Measurements from ENCODE around the gene TLE7.
A peak's percentile ranks its signal among the peaks of the same experiment; 100 is the strongest.

Gene TLE7

DNA sequence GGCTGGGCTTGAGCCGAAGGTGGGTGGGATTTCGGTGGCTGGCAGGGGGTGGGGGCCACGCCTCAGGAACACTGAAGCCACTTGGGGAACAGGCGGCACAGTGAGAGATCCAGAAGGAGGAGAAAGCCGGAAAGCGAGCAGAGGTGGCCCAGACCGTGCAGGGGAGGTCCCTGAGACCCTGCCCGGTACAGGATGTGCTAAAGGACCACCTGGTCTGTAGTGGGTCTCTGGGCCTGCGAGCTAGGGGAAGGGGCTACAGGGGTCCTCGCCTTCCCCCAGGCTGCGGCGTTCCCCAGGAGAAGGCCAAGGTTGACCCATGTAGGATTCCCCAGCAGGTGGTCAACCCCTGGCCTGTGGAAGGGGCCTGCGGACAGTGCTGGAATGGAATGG is at the start of gene TLE7:
TSS of gene TLE7 (minus strand) at position 4 of the 390 bp plus-strand sequence. CDS start 8,730 bp downstream, outside the sequence.
- no peaks in the 10 kb centered on the region for H3K36me3 ChIP-seq (ENCODE audit: control insufficient read depth, insufficient read depth, low read length)
- H3K27me3 ChIP-seq (replicated peaks; ENCODE audit: control insufficient read depth, insufficient read depth, low read length) = no peaks in the 10 kb centered on the region; the same call in 1 of the 2 replicates
- no peak within 1 kb of the TSS for H3K4me3 ChIP-seq (replicated peaks; ENCODE audit: low read depth, low read length)
- TF ChIP-seq, protein P1, sequence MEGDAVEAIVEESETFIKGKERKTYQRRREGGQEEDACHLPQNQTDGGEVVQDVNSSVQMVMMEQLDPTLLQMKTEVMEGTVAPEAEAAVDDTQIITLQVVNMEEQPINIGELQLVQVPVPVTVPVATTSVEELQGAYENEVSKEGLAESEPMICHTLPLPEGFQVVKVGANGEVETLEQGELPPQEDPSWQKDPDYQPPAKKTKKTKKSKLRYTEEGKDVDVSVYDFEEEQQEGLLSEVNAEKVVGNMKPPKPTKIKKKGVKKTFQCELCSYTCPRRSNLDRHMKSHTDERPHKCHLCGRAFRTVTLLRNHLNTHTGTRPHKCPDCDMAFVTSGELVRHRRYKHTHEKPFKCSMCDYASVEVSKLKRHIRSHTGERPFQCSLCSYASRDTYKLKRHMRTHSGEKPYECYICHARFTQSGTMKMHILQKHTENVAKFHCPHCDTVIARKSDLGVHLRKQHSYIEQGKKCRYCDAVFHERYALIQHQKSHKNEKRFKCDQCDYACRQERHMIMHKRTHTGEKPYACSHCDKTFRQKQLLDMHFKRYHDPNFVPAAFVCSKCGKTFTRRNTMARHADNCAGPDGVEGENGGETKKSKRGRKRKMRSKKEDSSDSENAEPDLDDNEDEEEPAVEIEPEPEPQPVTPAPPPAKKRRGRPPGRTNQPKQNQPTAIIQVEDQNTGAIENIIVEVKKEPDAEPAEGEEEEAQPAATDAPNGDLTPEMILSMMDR (IDR thresholded peaks at IDR 0.05; ENCODE audit: insufficient read depth, low read length, poor library complexity, severe bottlenecking) = no peak
- no peak for DNase-seq (ENCODE audit: extremely low read depth, insufficient read length)

DNA sequence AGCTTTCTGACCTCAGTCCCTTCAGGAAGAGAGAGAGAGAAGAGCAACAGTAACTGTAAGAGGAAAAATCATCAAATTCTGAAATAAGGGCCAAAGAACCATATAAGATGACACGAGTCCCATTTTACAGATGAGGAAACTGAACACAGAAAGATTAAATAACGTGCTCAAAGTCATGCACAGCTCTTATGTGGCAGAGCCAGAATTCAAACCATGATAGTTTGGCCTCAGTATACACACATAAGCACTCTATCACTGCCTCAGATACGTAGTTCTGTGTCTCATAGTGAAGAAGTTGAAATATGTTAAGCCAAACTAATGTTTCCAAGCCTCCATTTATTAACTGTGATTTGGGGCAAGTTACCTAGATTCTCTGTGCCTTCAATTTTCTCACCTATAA is 49.2 kb upstream of the TLE7 start:
- TF ChIP-seq, protein P1 (IDR thresholded peaks at IDR 0.05; ENCODE audit: insufficient read depth, low read length, poor library complexity, severe bottlenecking) = no peak
- H3K36me3 ChIP-seq (ENCODE audit: control insufficient read depth, insufficient read depth, low read length) = no peaks in the 10 kb centered on the region
- no peaks in the 10 kb centered on the region for H3K27me3 ChIP-seq (replicated peaks; ENCODE audit: control insufficient read depth, insufficient read depth, low read length)
- DNase-seq (ENCODE audit: extremely low read depth, insufficient read length) = no peak
- no peak overlapping the region for H3K4me3 ChIP-seq (replicated peaks; ENCODE audit: low read depth, low read length)

DNA sequence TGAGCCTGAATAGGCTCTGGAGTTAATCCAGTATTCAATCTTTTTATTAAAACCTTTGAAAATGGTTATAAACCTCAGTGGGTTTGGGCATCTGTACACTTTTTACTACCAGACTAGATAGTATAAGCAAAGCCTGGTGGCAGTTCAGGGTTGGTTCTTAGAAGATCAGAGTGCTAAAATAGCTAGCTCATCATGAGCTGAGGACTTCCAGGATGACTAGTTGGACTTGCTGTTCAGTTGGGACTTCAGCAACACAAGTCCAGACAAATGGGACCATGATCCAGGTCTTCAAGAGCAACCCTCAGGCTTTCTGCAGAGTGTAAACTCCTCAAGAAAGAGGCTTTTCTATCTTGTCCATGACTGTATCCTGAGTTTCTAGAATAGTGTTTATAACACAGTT is 48.5 kb upstream of the TLE7 start:
- Histone ChIP-seq H3K4me3 (replicated peaks; ENCODE audit: low read depth, low read length) (no peak overlapping the region), H3K27me3 (replicated peaks; ENCODE audit: control insufficient read depth, insufficient read depth, low read length) (no peaks in the 10 kb centered on the region), H3K36me3 (ENCODE audit: control insufficient read depth, insufficient read depth, low read length) (no peaks in the 10 kb centered on the region)
- TF ChIP-seq, protein P1 (IDR thresholded peaks at IDR 0.05; ENCODE audit: insufficient read depth, low read length, poor library complexity, severe bottlenecking) = no peak
- no peak for DNase-seq (ENCODE audit: extremely low read depth, insufficient read length)

DNA sequence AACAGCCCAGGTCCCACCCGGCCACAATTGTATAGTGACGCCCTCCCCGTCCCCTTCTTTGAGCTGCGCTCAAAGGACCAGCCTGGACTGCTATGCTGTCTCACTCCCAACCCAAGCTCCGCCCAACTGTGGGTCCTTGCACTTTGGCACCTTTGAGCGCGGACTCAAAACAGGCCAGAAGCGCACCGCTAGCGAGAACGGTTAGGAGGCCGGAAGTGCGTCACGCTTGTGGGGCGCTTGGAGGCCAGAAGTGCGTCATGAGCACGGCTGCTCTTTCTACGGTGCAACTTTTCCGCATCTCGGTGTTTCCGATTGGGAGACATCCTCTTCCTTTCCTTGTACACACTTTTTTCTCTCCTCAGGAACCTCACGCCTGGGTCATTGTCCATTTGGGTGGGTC is 47.3 kb upstream of the TLE7 start, which contains the start of gene ZNF19:
TSS of gene ZNF19 (minus strand) at position 203 of the 400 bp plus-strand sequence. CDS start 7,210 bp downstream, outside the sequence.
- no peak for DNase-seq (ENCODE audit: extremely low read depth, insufficient read length)
- no peaks in the 10 kb centered on the region for H3K36me3 ChIP-seq (ENCODE audit: control insufficient read depth, insufficient read depth, low read length)

DNA sequence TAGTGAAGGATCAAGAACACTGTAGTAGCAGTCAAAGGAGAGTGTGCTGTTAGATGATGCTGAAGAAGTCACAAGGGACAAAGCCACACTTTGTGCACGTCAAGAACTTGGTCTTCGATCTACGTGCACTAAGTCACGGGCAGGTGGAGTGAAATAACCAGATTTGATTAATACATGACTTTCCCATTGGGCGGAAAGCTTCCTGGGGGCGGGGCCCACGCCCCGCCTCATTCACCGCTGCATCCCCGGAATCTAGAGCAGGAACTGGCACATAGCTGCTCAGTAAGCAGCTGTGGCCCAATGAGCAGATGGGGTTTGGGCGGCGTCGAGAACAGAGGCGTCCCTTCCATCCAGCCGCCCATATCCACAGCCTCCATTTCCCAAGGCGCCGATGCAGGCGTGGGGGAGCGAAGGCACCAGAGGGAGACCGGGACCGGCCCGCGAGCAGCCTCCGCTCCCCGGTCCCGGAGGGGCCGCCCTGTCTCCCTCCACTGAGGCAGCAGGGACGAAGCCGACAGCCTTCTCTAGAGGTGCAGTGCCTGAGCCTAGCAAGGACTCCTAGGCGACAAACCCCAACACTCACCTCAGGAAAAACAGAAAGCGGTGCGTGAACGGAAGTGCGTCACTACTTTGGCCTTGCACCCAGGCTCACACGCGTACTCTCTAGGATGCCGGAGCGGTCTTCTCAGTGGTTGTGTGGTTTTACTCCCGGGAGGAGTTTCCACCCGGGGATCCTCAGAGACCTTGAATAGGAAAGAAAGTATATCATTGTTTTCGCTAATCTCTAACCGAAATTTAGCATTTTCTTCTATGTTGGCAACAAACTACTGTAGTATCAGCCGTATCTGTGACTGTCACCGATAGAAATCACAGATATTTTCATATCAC is 42.4 kb upstream of the TLE7 start:
- DNase-seq (ENCODE audit: extremely low read depth, insufficient read length) = peak; percentile 87
- no peaks in the 10 kb centered on the region for H3K36me3 ChIP-seq (ENCODE audit: control insufficient read depth, insufficient read depth, low read length)

More for the DNA sequence above, 47.3 kb upstream of the TLE7 start, which contains the start of gene ZNF19:
- H3K4me3 ChIP-seq (replicated peaks; ENCODE audit: low read depth, low read length) = no peak within 1 kb of the TSS
- TF ChIP-seq, protein P1 (IDR thresholded peaks at IDR 0.05; ENCODE audit: insufficient read depth, low read length, poor library complexity, severe bottlenecking) = no peak
- no peaks in the 10 kb centered on the region for H3K27me3 ChIP-seq (replicated peaks; ENCODE audit: control insufficient read depth, insufficient read depth, low read length)

More for the DNA sequence above, 42.4 kb upstream of the TLE7 start:
- TF ChIP-seq, protein P1 (IDR thresholded peaks at IDR 0.05; ENCODE audit: insufficient read depth, low read length, poor library complexity, severe bottlenecking) = no peak
- H3K27me3 ChIP-seq (replicated peaks; ENCODE audit: control insufficient read depth, insufficient read depth, low read length) = no peaks in the 10 kb centered on the region
- H3K4me3 ChIP-seq (replicated peaks; ENCODE audit: low read depth, low read length) = peak overlapping the region; percentile 80
